H1 (cell line): ENCODE measurements around the gene CAPN9. TPM values are rescaled to one million over a fixed set of nuclear protein-coding genes. Genes with fewer than 3 reads are reported as not detected.

ENCODE experiments used
- CBX8 ChIP-seq: fragments of 300-800, 300-1000 bp; sonication (generic); IDR thresholded peaks from 2 replicates; pipeline ENCODE4 v1.7.1; 2016; ENCODE audit warnings: low read depth, low read length, borderline replicate concordance
- RFX5 ChIP-seq: IDR thresholded peaks from 2 replicates; pipeline ENCODE4 v1.6.1; 2011; ENCODE audit warnings: low read depth, low read length, improper control_type of control experiment, borderline replicate concordance
- polyA plus RNA-seq, 7 experiments: library from polyadenylated mRNA; depleted of rRNA in 3 of 7; stranded (reverse) in 5 of 7; unstranded in 2 of 7; fragments of >200 nt in 5 of 7; fragments of 200-250 nt in 2 of 7; gene quantifications; 1 replicate in 5 of 7; 2 replicates in 1 of 7; 4 replicates in 1 of 7; pipeline versions ENCODE4 v1.2.1 to v1.2.3, GENCODE V29; 2011 to 2013; ENCODE audit warnings: missing spikeins in 2 of 7, mixed read lengths in 2 of 7
- total RNA-seq: library from RNA; stranded (reverse); fragmentation: NEBNext Ultra II Directional; extraction: Animal tissue kit (Norgen Biotek cat#: 25700); gene quantifications from 2 replicates; pipeline ENCODE4 v1.2.1, GENCODE V29; 2021

CAPN9 gene
- total and polyA plus RNA-seq, 2 of the 8 experiments (the other 6 are each of a cell fraction or from before 2014, with no cell fraction given) = 0.22 to 0.76 TPM

- TF ChIP-seq RFX5 (no peak), CBX8 (no peak)
Measured at GRCh38 chr1:230704830-230705229, 42.4 kb upstream of the CAPN9 start (continued).
